CD14-positive monocyte (primary cell): ENCODE measurements around the gene ANKRD52. TPM values are rescaled to one million over a fixed set of nuclear protein-coding genes. Genes with fewer than 3 reads are reported as not detected.

Experiments used
- DNase-seq, 3 donors: peaks; one replicate each; pipeline ENCODE4 v3.0.0-alpha.2; 2011 to 2022
- H2AFZ ChIP-seq: 2 replicates; pipeline ENCODE4 v1.6.0; 2012; ENCODE audit warnings: mild to moderate bottlenecking, low read depth, low read length, inconsistent platforms; ENCODE audit not compliant: insufficient read depth, poor library complexity, severe bottlenecking
- H3K27ac ChIP-seq, 2 donors: 1 replicate in 1 of 2; 2 replicates in 1 of 2; pipeline ENCODE4 v1.5.1; 2012 to 2013; ENCODE audit warnings: low read length in 2 of 2, control low read depth in 1 of 2, inconsistent platforms in 1 of 2, low read depth in 1 of 2, mild to moderate bottlenecking in 1 of 2
- H3K27me3 ChIP-seq, 2 donors: one replicate each; pipeline versions ENCODE4 v1.6.0 to v1.6.1; 2011 to 2013; ENCODE audit warnings: low read length in 2 of 2; ENCODE audit not compliant: control insufficient read depth in 2 of 2, insufficient read depth in 2 of 2
- H3K36me3 ChIP-seq, 2 donors: replicated peaks in 1 of 2; 1 replicate in 1 of 2; 2 replicates in 1 of 2; pipeline versions ENCODE4 v1.5.1 to v1.6.1; 2012 to 2013; ENCODE audit warnings: low read length in 2 of 2, control low read depth in 1 of 2, inconsistent platforms in 1 of 2, mild to moderate bottlenecking in 1 of 2; ENCODE audit not compliant: insufficient read depth in 2 of 2, control insufficient read depth in 1 of 2
- H3K4me1 ChIP-seq, 2 donors: 1 replicate in 1 of 2; 2 replicates in 1 of 2; pipeline versions ENCODE4 v1.5.1 to v1.6.1; 2012 to 2013; ENCODE audit warnings: low read length in 2 of 2, control low read depth in 1 of 2, inconsistent platforms in 1 of 2, mild to moderate bottlenecking in 1 of 2, moderate library complexity in 1 of 2; ENCODE audit not compliant: insufficient read depth in 2 of 2, control insufficient read depth in 1 of 2
- H3K4me2 ChIP-seq: replicated peaks from 2 replicates; pipeline ENCODE3; 2012; ENCODE audit warnings: low read length, moderate library complexity, mild to moderate bottlenecking; ENCODE audit not compliant: poor library complexity, severe bottlenecking; ENCODE audit errors: extremely low read depth
- H3K4me3 ChIP-seq, 3 experiments: fragments of 200-600 bp in 1 of 3; sonication (generic) in 1 of 3; replicated peaks in 1 of 3; 1 replicate in 2 of 3; 2 replicates in 1 of 3; pipeline ENCODE4 v1.5.1; 2011 to 2013; ENCODE audit warnings: low read length in 3 of 3, mild to moderate bottlenecking in 3 of 3, control low read depth in 2 of 3, low read depth in 2 of 3, inconsistent platforms in 1 of 3, moderate library complexity in 1 of 3
- H3K79me2 ChIP-seq: 2 replicates; pipeline ENCODE4 v1.6.0; 2012; ENCODE audit warnings: mild to moderate bottlenecking, control low read depth, inconsistent platforms, low read length, moderate library complexity; ENCODE audit not compliant: insufficient read depth
- H3K9ac ChIP-seq: 2 replicates; pipeline ENCODE4 v1.6.0; 2017; ENCODE audit warnings: low read length, mild to moderate bottlenecking; ENCODE audit not compliant: insufficient read depth, poor library complexity, severe bottlenecking
- H3K9me3 ChIP-seq, 2 donors: replicated peaks in 1 of 2; 1 replicate in 1 of 2; 2 replicates in 1 of 2; pipeline versions ENCODE4 v1.5.1 to v1.6.1; 2012 to 2013; ENCODE audit warnings: low read length in 2 of 2, control low read depth in 1 of 2; ENCODE audit not compliant: control insufficient read depth in 1 of 2, insufficient read depth in 1 of 2
- H4K20me1 ChIP-seq: 2 replicates; pipeline ENCODE4 v1.6.0; 2012; ENCODE audit warnings: mild to moderate bottlenecking, low read length, control low read depth, moderate library complexity; ENCODE audit not compliant: insufficient read depth
- H3K27ac Mint-ChIP-seq, 7 donors: one replicate each; pipeline ENCODE4 v1.8.0; 2020; ENCODE audit warnings: mild to moderate bottlenecking in 7 of 7, mixed read lengths in 7 of 7, moderate library complexity in 6 of 7, inconsistent platforms in 2 of 7
- H3K27me3 Mint-ChIP-seq, 3 donors: one replicate each; pipeline ENCODE4 v1.8.0; 2021 to 2022; ENCODE audit warnings: low read depth in 3 of 3, mild to moderate bottlenecking in 3 of 3, mixed read lengths in 3 of 3, moderate library complexity in 3 of 3, inconsistent platforms in 1 of 3
- H3K36me3 Mint-ChIP-seq, 2 donors: one replicate each; pipeline ENCODE4 v1.8.0; 2020; ENCODE audit warnings: mixed read lengths in 2 of 2, inconsistent platforms in 1 of 2, mild to moderate bottlenecking in 1 of 2
- H3K4me1 Mint-ChIP-seq: one replicate; pipeline ENCODE4 v1.8.0; 2020; ENCODE audit warnings: mild to moderate bottlenecking, mixed read lengths
- H3K4me3 Mint-ChIP-seq, 2 donors: one replicate each; pipeline ENCODE4 v1.8.0; 2020; ENCODE audit warnings: mild to moderate bottlenecking in 2 of 2, mixed read lengths in 2 of 2, moderate library complexity in 1 of 2
- H3K9me3 Mint-ChIP-seq, 7 donors: one replicate each; pipeline ENCODE4 v1.8.0; 2020 to 2022; ENCODE audit warnings: mixed read lengths in 7 of 7, mild to moderate bottlenecking in 6 of 7, moderate library complexity in 6 of 7, inconsistent platforms in 2 of 7
- WGBS: methylation state at CpG from one replicate; pipeline ENCODE4 v1.1.5; 2013; ENCODE audit warnings: missing lambda C conversion rate; ENCODE audit not compliant: insufficient coverage; 5-methylcytosine and 5-hydroxymethylcytosine counted together
- intact Hi-C, 2 donors: fragments of 100-400 bp; cut with micrococcal nuclease; formaldehyde crosslinking; loops; one replicate each; pipeline versions ENCODE4 v1.15.0 to v1.15.1; 2023
- polyA plus RNA-seq, 3 donors: library from polyadenylated mRNA; depleted of rRNA in 1 of 3; unstranded in 2 of 3; stranded (reverse) in 1 of 3; fragments of 300-500 nt in 2 of 3; fragments of >200 nt in 1 of 3; fragmentation: Illumina TruSeq in 2 of 3; gene quantifications; 1 replicate in 2 of 3; 2 replicates in 1 of 3; pipeline ENCODE4 v1.2.3, GENCODE V29; 2012 to 2021
- TF ChIP-seq, protein P1 (sequence below): fragments of 200-600 bp; IDR thresholded peaks from one replicate; pipeline ENCODE4 v1.8.0; 2022; ENCODE audit warnings: antibody characterized with exemption, mild to moderate bottlenecking

ANKRD52 gene
- polyA plus RNA-seq, 3 donors, result 1.5 to 12.4 (median 2.4) TPM

- peak overlapping the region in 1 of 2 donors; percentile 95 for H3K27ac ChIP-seq
These were observed 39.2 kb upstream of the ANKRD52 start for GRCh38 chr12:56297400-56297799.

DNA sequence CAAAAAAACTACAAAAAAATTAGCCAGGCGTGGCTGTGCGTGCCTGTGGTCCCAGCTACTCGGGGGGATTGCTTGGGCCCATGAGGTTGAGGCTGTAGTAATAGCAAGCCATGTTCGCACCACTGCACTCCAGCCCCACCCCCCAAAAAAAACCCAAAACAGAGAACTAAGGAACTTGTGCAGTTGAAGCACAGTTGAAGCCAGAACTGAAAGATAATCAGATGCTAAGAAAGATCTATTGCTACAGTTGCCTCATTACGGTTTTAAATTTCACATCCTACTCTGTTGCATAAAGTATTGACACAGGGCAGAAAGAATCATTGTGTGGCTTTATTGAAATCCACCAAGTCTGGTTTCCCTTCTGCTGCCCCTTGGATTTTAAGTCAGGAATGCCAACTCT, 38.1 kb upstream of the ANKRD52 start:
- Histone ChIP-seq H3K9ac (peak overlapping the region; percentile 23), H4K20me1 (peaks cover 84% of the 10 kb centered on the region), H3K4me1 (peaks cover 41 to 48% of the 10 kb centered on the region in 2 donors), H3K79me2 (peaks cover 93% of the 10 kb centered on the region), H3K4me2 (peak overlapping the region; percentile 13), H2AFZ (no peak overlapping the region), H3K27me3 (no peaks in the 10 kb centered on the region), H3K36me3 (peaks cover 10 to 31% of the 10 kb centered on the region in 2 donors), H3K27ac (peak overlapping the region; percentile 3 to 95), H3K9me3 (no peaks in the 10 kb centered on the region), H3K4me3 (no peak overlapping the region)
- Mint-ChIP-seq H3K27ac (peak overlapping the region in 5 of 7 donors; percentile 31 to 73 (median 63)), H3K36me3 (peaks cover 14 to 43% of the 10 kb centered on the region in 2 donors), H3K27me3 (peaks cover 0 to 2% (median 0%) of the 10 kb centered on the region in 3 donors), H3K9me3 (no peaks in the 10 kb centered on the region), H3K4me1 (peaks cover 46% of the 10 kb centered on the region), H3K4me3 (no peak overlapping the region)
- 0% methylated on average over 1 of the region's 5 CpGs for WGBS
- intact Hi-C loops, result no loop called here
- TF ChIP-seq, protein P1, sequence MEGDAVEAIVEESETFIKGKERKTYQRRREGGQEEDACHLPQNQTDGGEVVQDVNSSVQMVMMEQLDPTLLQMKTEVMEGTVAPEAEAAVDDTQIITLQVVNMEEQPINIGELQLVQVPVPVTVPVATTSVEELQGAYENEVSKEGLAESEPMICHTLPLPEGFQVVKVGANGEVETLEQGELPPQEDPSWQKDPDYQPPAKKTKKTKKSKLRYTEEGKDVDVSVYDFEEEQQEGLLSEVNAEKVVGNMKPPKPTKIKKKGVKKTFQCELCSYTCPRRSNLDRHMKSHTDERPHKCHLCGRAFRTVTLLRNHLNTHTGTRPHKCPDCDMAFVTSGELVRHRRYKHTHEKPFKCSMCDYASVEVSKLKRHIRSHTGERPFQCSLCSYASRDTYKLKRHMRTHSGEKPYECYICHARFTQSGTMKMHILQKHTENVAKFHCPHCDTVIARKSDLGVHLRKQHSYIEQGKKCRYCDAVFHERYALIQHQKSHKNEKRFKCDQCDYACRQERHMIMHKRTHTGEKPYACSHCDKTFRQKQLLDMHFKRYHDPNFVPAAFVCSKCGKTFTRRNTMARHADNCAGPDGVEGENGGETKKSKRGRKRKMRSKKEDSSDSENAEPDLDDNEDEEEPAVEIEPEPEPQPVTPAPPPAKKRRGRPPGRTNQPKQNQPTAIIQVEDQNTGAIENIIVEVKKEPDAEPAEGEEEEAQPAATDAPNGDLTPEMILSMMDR, result no peak
- DNase-seq, result no peak

More at GRCh38 chr12:56297400-56297799, 39.2 kb upstream of the ANKRD52 start:
- TF ChIP-seq, protein P1, result no peak
- H3K4me2 ChIP-seq, result no peak overlapping the region
- 82% methylated on average over 4 of the region's 8 CpGs for WGBS
- no peak overlapping the region for H3K9ac ChIP-seq
- Mint-ChIP-seq H3K27ac (peak overlapping the region in 5 of 7 donors; percentile 22 to 83 (median 73)), H3K4me1 (peaks cover 51% of the 10 kb centered on the region), H3K4me3 (no peak overlapping the region), H3K27me3 (peaks cover 0 to 2% (median 0%) of the 10 kb centered on the region in 3 donors), H3K36me3 (peaks cover 13 to 32% of the 10 kb centered on the region in 2 donors), H3K9me3 (no peaks in the 10 kb centered on the region)
- no peaks in the 10 kb centered on the region for H3K27me3 ChIP-seq
- H3K4me3 ChIP-seq, result no peak overlapping the region
- no peak for DNase-seq
- peaks cover 5 to 24% of the 10 kb centered on the region in 2 donors for H3K36me3 ChIP-seq
- intact Hi-C loops, result no loop called here
- peaks cover 41 to 49% of the 10 kb centered on the region in 2 donors for H3K4me1 ChIP-seq
- H4K20me1 ChIP-seq, result peaks cover 73% of the 10 kb centered on the region
- peaks cover 88% of the 10 kb centered on the region for H3K79me2 ChIP-seq
- H2AFZ ChIP-seq, result no peak overlapping the region
- no peaks in the 10 kb centered on the region for H3K9me3 ChIP-seq
